HL-60 (cell line): Measurements from ENCODE around the gene LMOD2.
A peak's percentile ranks its signal among the peaks of the same experiment; 100 is the strongest.

Experiments
- DNase-seq, 2 experiments: peaks; one replicate each; pipeline ENCODE4 v3.0.0-alpha.2; 2010 to 2020; ENCODE audit warnings: low read depth in 1 of 2, low spot score in 1 of 2
- H3K27ac ChIP-seq: fragments of 250-450 bp; sonication (Bioruptor Pico); replicated peaks from 2 replicates; pipeline ENCODE4 v1.5.1; 2020; ENCODE audit warnings: mild to moderate bottlenecking, moderate library complexity
- H3K27me3 ChIP-seq: fragments of 250-450 bp; sonication (Bioruptor Pico); 2 replicates; pipeline ENCODE4 v1.5.1; 2021; ENCODE audit warnings: mild to moderate bottlenecking, moderate library complexity; ENCODE audit not compliant: insufficient read depth, poor library complexity, severe bottlenecking
- H3K4me3 ChIP-seq: replicated peaks from 2 replicates; pipeline ENCODE4 v1.5.1; 2011; ENCODE audit warnings: mild to moderate bottlenecking, control low read depth, low read length; ENCODE audit not compliant: insufficient read depth
- CTCF ChIP-seq: IDR thresholded peaks from one replicate; pipeline ENCODE4 v1.5.1; 2011; ENCODE audit warnings: low read length, control low read depth, inconsistent platforms; ENCODE audit not compliant: insufficient read depth
- GABPA ChIP-seq: IDR thresholded peaks from 2 replicates; pipeline ENCODE4 v1.6.1; 2012; ENCODE audit warnings: low read depth
- POLR2AphosphoS5 ChIP-seq: IDR thresholded peaks from 2 replicates; pipeline ENCODE4 v1.6.1; 2012; ENCODE audit warnings: low read depth
- REST ChIP-seq: IDR thresholded peaks from 2 replicates; pipeline ENCODE4 v1.6.1; 2012; ENCODE audit warnings: low read depth; ENCODE audit not compliant: insufficient replicate concordance
- SPI1 ChIP-seq: IDR thresholded peaks from 2 replicates; pipeline ENCODE4 v1.6.1; 2012; ENCODE audit warnings: low read depth, mild to moderate bottlenecking, borderline replicate concordance

Gene LMOD2

GRCh38 chr7:123710683-123711082 lies 55.0 kb downstream of the LMOD2 start:
- no peaks in the 10 kb centered on the region for H3K27me3 ChIP-seq
- no peak for TF ChIP-seq SPI1
- TF ChIP-seq GABPA = no peak
- TF ChIP-seq CTCF = no peak
- no peak for TF ChIP-seq REST
- no peak for TF ChIP-seq POLR2AphosphoS5
- no peak overlapping the region for H3K27ac ChIP-seq
- H3K4me3 ChIP-seq = no peak overlapping the region
- no peak for DNase-seq

- DNase-seq = no peak
- no peak overlapping the region for H3K4me3 ChIP-seq
- no peak overlapping the region for H3K27ac ChIP-seq
- H3K27me3 ChIP-seq = no peaks in the 10 kb centered on the region
- TF ChIP-seq GABPA (no peak), CTCF (no peak), SPI1 (no peak), REST (no peak), POLR2AphosphoS5 (no peak)
Observed at GRCh38 chr7:123711832-123712293, 56.2 kb downstream of the LMOD2 start.

GRCh38 chr7:123712619-123713018 lies 57.0 kb downstream of the LMOD2 start:
- no peak overlapping the region for H3K4me3 ChIP-seq
- TF ChIP-seq REST (no peak), CTCF (no peak), POLR2AphosphoS5 (no peak), SPI1 (peak; percentile 71; the same call in 1 of the 2 replicates), GABPA (no peak)
- H3K27ac ChIP-seq = no peak overlapping the region
- no peaks in the 10 kb centered on the region for H3K27me3 ChIP-seq
- DNase-seq = no peak
